Fibroblast of peridontal ligament (primary cell): ENCODE measurements around the gene CDH23.
A peak's percentile ranks its signal among the peaks of the same experiment; 100 is the strongest.

Experiments
- DNase-seq: peaks from one replicate; pipeline ENCODE4 v3.0.0-alpha.2; 2010; ENCODE audit errors: extremely low read depth

The CDH23 gene

GRCh38 chr10:71369602-71370001 is 27.1 kb upstream of the CDH23 start:
- no peak for DNase-seq

GRCh38 chr10:71370031-71370430 is 26.7 kb upstream of the CDH23 start:
- no peak for DNase-seq

GRCh38 chr10:71371750-71372166 is 25.0 kb upstream of the CDH23 start:
- no peak for DNase-seq

- DNase-seq: no peak
Measured at GRCh38 chr10:71372882-71373495, 23.7 kb upstream of the CDH23 start.

GRCh38 chr10:71374481-71375233 is 22.1 kb upstream of the CDH23 start:
- DNase-seq: no peak

- no peak for DNase-seq
Measured at GRCh38 chr10:71375952-71376351, 20.8 kb upstream of the CDH23 start.

GRCh38 chr10:71378336-71379117 is 18.2 kb upstream of the CDH23 start:
- no peak for DNase-seq

- DNase-seq: no peak
Measured at GRCh38 chr10:71379118-71379766, 17.5 kb upstream of the CDH23 start.

GRCh38 chr10:71380841-71381240 is 15.9 kb upstream of the CDH23 start:
- DNase-seq: no peak

- no peak for DNase-seq
Measured at GRCh38 chr10:71381611-71382010, 15.1 kb upstream of the CDH23 start.

GRCh38 chr10:71382028-71382427 is 14.7 kb upstream of the CDH23 start:
- DNase-seq: no peak

- DNase-seq: peak; percentile 49
Measured at GRCh38 chr10:71382757-71383156, 14.0 kb upstream of the CDH23 start.

GRCh38 chr10:71383972-71384687 is 12.6 kb upstream of the CDH23 start:
- DNase-seq: peak; percentile 14

GRCh38 chr10:71388171-71388570 is 8.5 kb upstream of the CDH23 start:
- DNase-seq: no peak

- no peak for DNase-seq
Measured at GRCh38 chr10:71388583-71389310, 8.0 kb upstream of the CDH23 start.

GRCh38 chr10:71389768-71390460 is 6.8 kb upstream of the CDH23 start:
- no peak for DNase-seq

GRCh38 chr10:71390461-71390835 is 6.3 kb upstream of the CDH23 start:
- DNase-seq: no peak

GRCh38 chr10:71390921-71391690 is 5.6 kb upstream of the CDH23 start:
- no peak for DNase-seq

GRCh38 chr10:71391701-71392100 is 5.0 kb upstream of the CDH23 start:
- DNase-seq: no peak

GRCh38 chr10:71392292-71392691 is 4.4 kb upstream of the CDH23 start:
- no peak for DNase-seq
